Measurements from ENCODE around the gene BUB3.
A peak's percentile ranks its signal among the peaks of the same experiment; 100 is the strongest.

- TF ChIP-seq EZH2 (IDR thresholded peaks at IDR 0.05; ENCODE audit: insufficient read depth, poor library complexity, severe bottlenecking) (peak; percentile 36), EZH2phosphoT487 (IDR thresholded peaks at IDR 0.05; ENCODE audit: insufficient read depth, low read depth) (no peak)
Measured at GRCh38 chr10:123133541-123134342, 20.5 kb upstream of the BUB3 start.
